NCI-H748 (cell line): ENCODE results near the gene AGMAT.
"Not testable (repeated sequence)": the region's sequence is repeated elsewhere in the genome, so short reads cannot be mapped to it uniquely, and the experiment has no call there.

ENCODE experiments used
- DNase-seq: peaks from one replicate; lab custom pipeline; 2025; ENCODE audit not compliant: unreplicated experiment; lab: John Stamatoyannopoulos, UW

The AGMAT gene

GRCh38 chr1:15616373-15617172 lies 31.7 kb upstream of the AGMAT start:
- no peak for DNase-seq

GRCh38 chr1:15610167-15610566 lies 25.3 kb upstream of the AGMAT start:
- peak; percentile 56 for DNase-seq

- DNase-seq: no peak
These were observed 24.8 kb upstream of the AGMAT start for GRCh38 chr1:15609631-15610030.

- peak; percentile 5 for DNase-seq
These were observed 20.8 kb upstream of the AGMAT start for GRCh38 chr1:15605398-15606383.

- not testable (repeated sequence) for DNase-seq
These were observed 19.5 kb upstream of the AGMAT start for GRCh38 chr1:15604400-15604799.

GRCh38 chr1:15603966-15604282 lies 19.1 kb upstream of the AGMAT start:
- DNase-seq: not testable (repeated sequence)

DNA sequence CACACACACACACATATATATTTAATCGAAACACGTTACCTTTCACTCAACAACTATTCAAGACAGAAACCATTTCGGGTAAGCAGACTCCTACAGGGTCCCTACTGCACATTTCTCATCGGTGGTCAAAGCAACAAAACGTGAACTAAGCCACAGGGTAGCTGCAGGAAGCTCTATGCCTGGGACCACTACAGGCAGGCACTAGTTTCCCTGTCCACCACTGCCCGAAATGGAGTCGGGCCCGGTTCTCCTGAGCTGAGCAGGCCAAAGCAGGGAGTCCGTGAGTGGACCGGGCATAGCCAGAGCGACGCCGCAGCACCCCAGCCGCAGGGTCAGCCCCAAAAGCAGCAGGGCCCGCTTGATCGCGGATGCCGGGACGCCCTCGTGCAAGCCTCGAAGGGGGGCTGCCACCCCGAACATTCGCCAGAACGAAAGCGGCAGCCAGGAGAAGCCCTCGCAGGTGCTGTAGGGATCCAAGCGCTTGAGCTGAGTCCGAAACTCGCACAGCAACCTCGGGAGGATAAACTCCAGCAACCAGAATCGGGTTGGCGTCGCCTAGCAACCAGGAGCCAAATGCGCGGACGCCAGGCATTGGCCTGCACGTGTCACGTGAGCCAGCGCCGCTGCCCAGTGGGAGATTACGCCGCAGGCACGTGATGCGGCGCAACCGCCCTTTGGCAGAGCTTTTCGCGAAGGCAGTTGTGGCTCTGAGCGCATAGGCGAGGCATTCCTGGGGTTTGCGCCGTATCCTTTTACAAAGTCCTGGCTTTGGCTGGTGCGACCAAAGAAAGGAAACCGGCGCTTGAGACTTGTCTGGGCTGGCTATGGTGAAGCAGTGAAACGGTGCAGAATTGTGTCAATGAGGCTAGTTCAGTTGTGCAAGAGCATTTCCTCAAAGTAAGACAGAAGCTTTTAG lies 18.5 kb upstream of the AGMAT start:
- DNase-seq: peak; percentile 97

DNA sequence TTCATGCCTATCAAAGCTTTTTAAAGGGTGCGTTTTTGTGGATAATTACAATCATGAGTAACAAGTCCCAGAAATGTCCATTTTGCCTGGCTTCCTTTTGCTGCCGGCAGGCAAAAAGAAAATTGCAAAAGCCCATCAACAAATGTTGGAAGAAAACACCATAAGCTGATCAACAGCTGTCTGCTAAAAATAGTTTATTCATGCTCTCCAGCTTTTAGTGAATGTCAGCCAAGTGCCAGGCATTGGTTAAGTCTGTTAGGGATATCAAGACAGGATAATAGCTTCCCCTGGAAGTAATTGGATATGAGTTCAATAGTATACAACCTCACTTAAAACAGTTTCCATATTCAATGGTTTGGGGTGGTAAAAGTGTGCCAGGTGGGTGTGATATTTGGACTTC lies 13.6 kb upstream of the AGMAT start:
- DNase-seq: no peak

DNA sequence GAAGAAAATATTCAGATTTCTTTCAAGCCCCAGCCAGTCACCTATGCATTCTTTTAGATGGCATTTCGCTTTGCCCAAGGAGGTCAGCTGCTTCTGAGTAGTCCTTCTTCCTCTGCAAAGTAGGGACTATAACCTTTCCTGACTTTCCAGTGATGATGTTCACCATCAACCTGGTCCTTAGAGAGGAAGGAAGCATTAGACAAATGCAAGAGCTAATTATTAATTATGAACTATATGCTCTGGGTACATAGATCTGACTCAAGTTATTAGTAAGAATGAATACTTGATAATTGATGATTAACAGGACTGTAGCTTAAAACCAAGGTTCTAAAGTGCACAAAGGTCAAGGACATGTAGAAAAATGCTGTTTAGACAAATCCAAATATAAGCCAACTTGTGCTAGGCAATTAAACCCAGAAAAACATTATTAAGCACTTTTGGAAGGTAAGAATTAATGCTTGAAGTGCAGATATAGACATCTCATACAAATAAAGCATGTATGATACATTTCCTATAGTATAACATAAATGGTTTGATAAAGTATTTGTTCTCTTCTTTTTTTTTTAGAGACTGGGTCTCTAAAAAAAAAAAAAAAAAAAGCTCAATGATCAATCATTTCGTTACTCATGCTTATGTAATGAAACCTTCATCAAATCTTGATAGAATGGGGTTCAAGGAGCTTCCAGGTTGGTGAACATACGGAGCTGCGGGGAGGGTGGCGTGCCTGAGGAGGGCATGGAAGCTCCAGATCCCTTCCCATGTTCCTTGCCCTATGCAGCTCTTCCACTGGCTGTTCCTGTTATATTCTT lies 11.2 kb upstream of the AGMAT start:
- no peak for DNase-seq

GRCh38 chr1:15592285-15592684 lies 7.4 kb upstream of the AGMAT start:
- DNase-seq: no peak

- DNase-seq: no peak
These were observed 1.7 kb downstream of the AGMAT start for GRCh38 chr1:15583016-15583706.

- no peak for DNase-seq
These were observed 5.2 kb downstream of the AGMAT start for GRCh38 chr1:15579683-15580047.

DNA sequence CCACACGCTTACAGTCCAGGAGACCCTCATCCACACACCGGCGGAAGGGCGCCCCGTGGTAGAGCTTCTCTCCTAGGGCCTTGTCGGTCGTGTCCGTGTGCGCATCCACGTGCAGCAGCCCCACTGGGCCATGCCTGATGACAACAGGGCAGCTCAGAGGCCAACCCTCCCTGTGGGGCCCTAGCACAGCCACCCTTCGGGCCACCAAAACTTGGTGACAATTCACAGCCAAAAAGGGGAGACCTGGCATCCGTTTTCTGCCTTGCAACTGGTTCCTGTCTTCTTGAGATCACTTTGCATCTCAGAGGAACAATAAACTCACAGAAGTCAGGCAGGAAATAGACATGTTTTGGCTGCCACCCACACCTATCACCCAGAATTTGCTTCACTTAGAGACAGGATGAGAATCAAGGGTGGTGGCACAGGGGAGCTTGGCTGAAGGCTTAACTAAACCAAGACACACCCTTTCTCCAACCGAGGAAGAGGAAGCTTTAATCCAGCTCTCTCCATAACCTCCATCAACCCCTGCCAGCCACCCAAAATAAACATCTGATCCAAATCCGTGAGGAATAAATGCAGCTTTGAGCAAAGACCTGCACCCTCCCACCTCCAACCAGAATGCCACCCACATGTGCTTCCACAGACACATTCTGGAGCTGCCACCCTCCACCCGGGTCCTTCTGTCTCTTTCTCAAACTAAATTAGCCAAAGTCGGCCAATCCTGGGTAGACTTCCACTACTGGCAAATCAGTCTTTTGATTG lies 5.7 kb downstream of the AGMAT start:
- DNase-seq: no peak

DNA sequence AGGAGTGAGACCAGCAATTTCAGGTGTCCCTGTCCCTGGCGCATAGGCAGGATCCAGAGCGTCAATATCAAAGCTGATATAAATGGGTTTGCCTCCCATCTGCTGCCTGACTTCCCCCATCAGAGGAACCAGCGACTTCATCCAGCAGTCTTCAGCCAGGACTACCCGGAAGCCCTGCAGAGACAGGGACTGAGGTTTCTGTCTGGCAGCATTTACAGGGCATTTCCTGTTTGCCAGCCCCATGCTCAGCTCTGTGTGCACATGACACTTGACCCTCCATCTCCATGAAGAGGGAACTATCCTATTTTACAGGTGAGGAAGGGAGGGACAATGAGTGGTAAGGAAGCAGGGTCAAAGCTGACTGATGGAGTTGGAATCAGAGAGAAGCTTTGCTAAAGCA lies 7.2 kb downstream of the AGMAT start:
- no peak for DNase-seq

DNA sequence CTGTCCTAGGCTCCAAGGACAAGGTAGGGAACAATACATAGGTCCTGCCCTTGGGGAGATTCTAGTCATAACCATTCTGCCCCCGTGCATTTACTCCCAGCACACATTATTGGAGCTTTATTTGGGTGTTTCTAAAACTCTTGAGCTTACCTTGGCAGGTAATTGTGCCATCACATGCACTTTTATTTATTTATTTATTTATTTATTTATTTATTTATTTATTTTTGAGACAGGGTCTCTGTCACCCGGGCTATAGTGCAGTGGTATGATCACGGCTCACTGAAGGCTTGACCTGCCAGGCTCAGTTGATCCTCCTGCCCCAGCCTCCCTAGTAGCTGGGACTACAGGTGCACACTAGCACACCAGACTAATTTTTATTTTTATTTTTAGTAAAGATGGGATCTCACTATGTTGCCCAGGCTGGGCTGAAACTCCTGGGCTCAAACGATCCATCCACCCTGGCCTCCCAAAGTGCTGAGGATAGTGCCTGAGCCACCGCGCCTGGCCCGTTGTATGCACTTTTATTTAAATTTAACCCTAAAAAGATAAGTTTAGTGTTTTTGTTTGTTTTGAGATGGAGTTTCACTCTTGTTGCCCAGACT lies 9.2 kb downstream of the AGMAT start:
- no peak for DNase-seq

GRCh38 chr1:15574741-15575140 lies 10.1 kb downstream of the AGMAT start:
- DNase-seq: no peak

DNA sequence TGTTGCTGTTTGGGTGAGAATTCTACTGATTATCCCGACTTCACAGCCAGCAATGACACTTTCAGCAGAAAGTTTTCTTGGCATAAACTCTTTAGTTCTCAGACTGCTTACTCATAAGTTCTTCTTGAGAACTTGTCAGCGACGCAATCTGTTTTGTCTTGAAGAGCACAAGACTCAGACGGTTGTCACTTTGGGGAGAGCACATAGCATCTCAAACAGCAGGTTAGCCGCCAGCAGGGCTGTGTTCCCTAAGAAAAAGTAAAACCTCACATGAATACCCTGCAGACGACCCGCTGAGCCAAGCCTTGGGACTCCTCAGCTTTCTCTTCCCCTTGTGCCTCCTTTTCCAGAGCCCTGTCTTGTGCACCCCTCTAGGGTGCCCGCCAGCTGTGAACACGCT lies 11.4 kb downstream of the AGMAT start:
- no peak for DNase-seq

DNA sequence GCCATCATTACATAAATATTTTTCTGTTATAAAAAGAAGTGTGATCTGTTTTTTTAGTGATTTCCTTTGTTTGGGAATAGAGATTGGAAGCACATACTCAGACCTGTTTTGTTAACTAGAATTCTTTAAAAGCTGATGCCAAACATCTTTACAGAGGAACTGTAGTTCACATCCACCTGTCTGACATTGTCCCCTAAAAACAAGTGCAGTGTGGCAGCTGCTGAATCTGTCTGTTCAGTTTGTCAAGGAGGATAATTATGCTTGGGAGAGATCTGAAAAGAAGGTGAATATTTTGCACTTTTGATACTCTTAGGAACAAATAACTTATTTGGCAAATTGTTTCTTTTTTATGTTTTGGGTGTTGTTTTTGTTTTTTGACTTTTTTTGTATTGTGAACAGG lies 13.6 kb downstream of the AGMAT start:
- DNase-seq: no peak

- DNase-seq: no peak
These were observed 14.0 kb downstream of the AGMAT start for GRCh38 chr1:15570861-15571260.
